Lower leg skin (tissue), 4 donors: ENCODE data around the gene LRG1. TPM values are rescaled to one million over a fixed set of nuclear protein-coding genes. Genes with fewer than 3 reads are reported as not detected.

Experiments used
- DNase-seq, 2 donors: peaks; one replicate each; pipeline ENCODE4 v3.0.0-alpha.2; 2019; ENCODE audit warnings: low spot score in 2 of 2
- H3K4me3 ChIP-seq: fragments of 200-600 bp; sonication (generic); 2 replicates; pipeline ENCODE4 v1.5.1; 2017; ENCODE audit warnings: mild to moderate bottlenecking, low read depth; ENCODE audit not compliant: poor library complexity, severe bottlenecking
- POLR2A ChIP-seq, 2 donors: fragments of 450-650 bp; IDR thresholded peaks; one replicate each; pipeline ENCODE4 v1.6.1; 2016 to 2017; ENCODE audit warnings: antibody characterized with exemption in 2 of 2, mild to moderate bottlenecking in 1 of 2, moderate library complexity in 1 of 2
- WGBS, 2 donors: methylation state at CpG; one replicate each; pipeline ENCODE4 v1.1.5; 2018; 5-methylcytosine and 5-hydroxymethylcytosine counted together
- intact Hi-C: fragments of 100-400 bp; cut with DNase I; formaldehyde crosslinking; loops from one replicate; pipeline ENCODE4 v1.15.0; 2023; ENCODE audit warnings: low total_unique reads
- total RNA-seq, 4 donors: library from RNA; depleted of rRNA; stranded (reverse); fragments of >200 nt; gene quantifications; one replicate each; pipeline ENCODE4 v1.1.0, GENCODE V29; 2016
- TF ChIP-seq, protein P1 (sequence below), 3 donors: fragments of 450-650 bp; IDR thresholded peaks; one replicate each; pipeline ENCODE4 v1.5.1; 2016; ENCODE audit warnings: antibody characterized with exemption in 3 of 3, mild to moderate bottlenecking in 3 of 3, moderate library complexity in 2 of 3

Gene LRG1
- total RNA-seq, 4 donors from 2014 or later, result 1.8 to 9.9 (median 2.7) TPM

GRCh38 chr19:4493929-4494690 lies 45.7 kb downstream of the LRG1 start:
- no peak overlapping the region for H3K4me3 ChIP-seq
- no peak for DNase-seq
- intact Hi-C loops, result no loop called here
- TF ChIP-seq POLR2A (IDR thresholded peaks at IDR 0.05), result no peak
- TF ChIP-seq, protein P1, sequence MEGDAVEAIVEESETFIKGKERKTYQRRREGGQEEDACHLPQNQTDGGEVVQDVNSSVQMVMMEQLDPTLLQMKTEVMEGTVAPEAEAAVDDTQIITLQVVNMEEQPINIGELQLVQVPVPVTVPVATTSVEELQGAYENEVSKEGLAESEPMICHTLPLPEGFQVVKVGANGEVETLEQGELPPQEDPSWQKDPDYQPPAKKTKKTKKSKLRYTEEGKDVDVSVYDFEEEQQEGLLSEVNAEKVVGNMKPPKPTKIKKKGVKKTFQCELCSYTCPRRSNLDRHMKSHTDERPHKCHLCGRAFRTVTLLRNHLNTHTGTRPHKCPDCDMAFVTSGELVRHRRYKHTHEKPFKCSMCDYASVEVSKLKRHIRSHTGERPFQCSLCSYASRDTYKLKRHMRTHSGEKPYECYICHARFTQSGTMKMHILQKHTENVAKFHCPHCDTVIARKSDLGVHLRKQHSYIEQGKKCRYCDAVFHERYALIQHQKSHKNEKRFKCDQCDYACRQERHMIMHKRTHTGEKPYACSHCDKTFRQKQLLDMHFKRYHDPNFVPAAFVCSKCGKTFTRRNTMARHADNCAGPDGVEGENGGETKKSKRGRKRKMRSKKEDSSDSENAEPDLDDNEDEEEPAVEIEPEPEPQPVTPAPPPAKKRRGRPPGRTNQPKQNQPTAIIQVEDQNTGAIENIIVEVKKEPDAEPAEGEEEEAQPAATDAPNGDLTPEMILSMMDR (IDR thresholded peaks at IDR 0.05), result no peak
- WGBS, 2 donors, result 95% methylated on average over 61 of the region's 61 CpGs

- intact Hi-C loops, result no loop called here
- no peak overlapping the region for H3K4me3 ChIP-seq
- TF ChIP-seq, protein P1 (IDR thresholded peaks at IDR 0.05), result no peak
- TF ChIP-seq POLR2A (IDR thresholded peaks at IDR 0.05), result no peak
- DNase-seq, result no peak
- 93 to 95% methylated on average over 41 of the region's 41 CpGs for WGBS, 2 donors
Observed at GRCh38 chr19:4493104-4493928, 46.5 kb downstream of the LRG1 start.

DNA sequence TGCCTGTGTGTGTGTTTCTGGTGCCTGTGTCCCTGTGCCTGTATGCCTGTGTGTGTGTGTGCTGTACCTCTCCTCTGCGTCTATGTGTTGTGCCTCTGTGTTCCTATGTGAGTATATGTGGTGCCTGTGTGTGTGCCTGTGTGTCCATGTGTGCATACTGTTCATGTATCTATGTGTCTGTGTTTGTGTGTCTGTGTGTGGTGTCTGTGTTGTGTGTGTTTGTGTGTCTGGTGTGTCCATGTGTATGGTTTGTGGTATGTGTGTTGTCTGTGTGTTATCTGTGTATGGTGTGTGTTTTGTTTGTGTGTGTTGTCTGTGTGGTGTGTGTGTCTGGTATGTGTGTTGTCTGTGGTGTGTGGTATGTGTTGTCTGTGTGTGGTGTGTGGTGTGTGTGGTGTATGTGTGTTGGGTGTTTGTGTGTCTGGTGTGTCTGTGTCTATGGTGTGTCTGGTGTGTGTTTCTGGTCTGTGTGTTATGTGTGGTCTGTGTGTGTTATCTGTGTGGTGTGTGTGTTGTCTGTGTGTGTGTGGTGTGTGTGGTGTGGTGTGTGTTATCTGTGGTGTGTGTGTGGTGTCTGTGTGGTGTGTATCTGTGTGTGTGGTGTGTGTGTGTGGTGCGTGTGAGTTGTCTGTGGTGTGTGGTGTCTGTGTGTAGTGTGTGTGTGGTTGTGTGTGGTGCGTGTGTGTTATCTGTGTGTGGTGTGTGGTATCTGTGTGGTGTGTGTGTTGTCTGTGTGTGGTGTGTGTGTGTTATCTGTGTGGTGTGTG lies 47.3 kb downstream of the LRG1 start:
- 92 to 93% methylated on average over 3 of the region's 3 CpGs for WGBS, 2 donors
- no peak overlapping the region for H3K4me3 ChIP-seq
- DNase-seq, result no peak
- TF ChIP-seq POLR2A (IDR thresholded peaks at IDR 0.05), result no peak
- TF ChIP-seq, protein P1 (IDR thresholded peaks at IDR 0.05), result no peak
- intact Hi-C loops, result no loop called here

- no peak overlapping the region for H3K4me3 ChIP-seq
- no peak for DNase-seq
- intact Hi-C loops, result no loop called here
- WGBS, 2 donors, result 94 to 96% methylated on average over 21 of the region's 21 CpGs
- no peak for TF ChIP-seq POLR2A (IDR thresholded peaks at IDR 0.05)
- TF ChIP-seq, protein P1 (IDR thresholded peaks at IDR 0.05), result no peak
Observed at GRCh38 chr19:4491446-4491845, 48.4 kb downstream of the LRG1 start.

GRCh38 chr19:4488496-4488895 lies 51.3 kb downstream of the LRG1 start:
- no peak for TF ChIP-seq POLR2A (IDR thresholded peaks at IDR 0.05)
- TF ChIP-seq, protein P1 (IDR thresholded peaks at IDR 0.05), result no peak
- intact Hi-C loops, result no loop called here

More at GRCh38 chr19:4488496-4488895, 51.3 kb downstream of the LRG1 start:
- H3K4me3 ChIP-seq, result no peak overlapping the region
- DNase-seq, result no peak
- WGBS, 2 donors, result 91 to 95% methylated on average over 29 of the region's 29 CpGs
